HEK293 (cell line): ENCODE results near the gene GPC2.

ENCODE experiments used
- ZBTB49 ChIP-seq: fragments of 450-650 bp; formaldehyde crosslinking; IDR thresholded peaks from 2 replicates; pipeline ENCODE4 v1.5.1; 2016; ENCODE audit warnings: missing biosample characterization, missing genetic modification characterization, low read depth
- ZNF138 ChIP-seq: fragments of 450-650 bp; formaldehyde crosslinking; IDR thresholded peaks from 2 replicates; pipeline ENCODE4 v1.5.1; 2016; ENCODE audit warnings: missing biosample characterization, missing genetic modification characterization, borderline replicate concordance
- ZNF24 ChIP-seq: fragments of 450-650 bp; formaldehyde crosslinking; IDR thresholded peaks from 2 replicates; pipeline ENCODE4 v1.5.1; 2016; ENCODE audit warnings: missing biosample characterization, missing genetic modification characterization
- ZNF629 ChIP-seq: fragments of 450-650 bp; formaldehyde crosslinking; IDR thresholded peaks from 2 replicates; pipeline ENCODE4 v1.5.1; 2017; ENCODE audit warnings: missing biosample characterization, missing genetic modification characterization

- TF ChIP-seq ZNF138 (tag by site-specific recombination) (no peak), ZNF24 (tag by site-specific recombination) (no peak), ZBTB49 (tag by site-specific recombination) (no peak), ZNF629 (tag by site-specific recombination) (no peak)
Measured at GRCh38 chr7:100160067-100160466, 17.1 kb downstream of the GPC2 start.
